Esophagus squamous epithelium (tissue), 5 donors: ENCODE data around the gene PLA2G2D. TPM values are rescaled to one million over a fixed set of nuclear protein-coding genes. Genes with fewer than 3 reads are reported as not detected.

ENCODE experiments used
- DNase-seq: peaks from one replicate; lab custom pipeline; 2025; lab: John Stamatoyannopoulos, UW
- H3K27ac ChIP-seq, 4 donors: fragments of 200-600 bp; sonication (generic); one replicate each; pipeline ENCODE4 v1.5.1; 2016 to 2019; ENCODE audit warnings: mild to moderate bottlenecking in 1 of 4
- H3K27me3 ChIP-seq, 4 donors: fragments of 200-600 bp; sonication (generic); 1 replicate in 3 of 4; 2 replicates in 1 of 4; pipeline versions ENCODE4 v1.5.1 to v1.6.0; 2017 to 2021; ENCODE audit warnings: antibody characterized with exemption in 1 of 4
- H3K36me3 ChIP-seq, 3 donors: fragments of 200-600 bp; sonication (generic); one replicate each; pipeline ENCODE4 v1.5.1; 2016 to 2019
- H3K4me1 ChIP-seq, 3 donors: fragments of 200-600 bp; sonication (generic); one replicate each; pipeline ENCODE4 v1.5.1; 2017 to 2019
- H3K4me3 ChIP-seq, 4 donors: fragments of 200-600 bp; sonication (generic); 1 replicate in 3 of 4; 2 replicates in 1 of 4; pipeline ENCODE4 v1.5.1; 2016 to 2019; ENCODE audit warnings: mild to moderate bottlenecking in 2 of 4, moderate library complexity in 1 of 4
- H3K9me3 ChIP-seq, 3 donors: fragments of 200-600 bp; sonication (generic); one replicate each; pipeline ENCODE4 v1.5.1; 2016 to 2019
- CTCF ChIP-seq, 6 experiments: fragments of 450-650 bp in 4 of 6; fragments of 200-600 bp in 2 of 6; sonication (generic) in 2 of 6; IDR thresholded peaks; one replicate each; pipeline ENCODE4 v1.5.1; 2016 to 2019; ENCODE audit warnings: antibody characterized with exemption in 6 of 6, mild to moderate bottlenecking in 4 of 6, moderate library complexity in 4 of 6
- POLR2A ChIP-seq, 4 donors: fragments of 450-650 bp; IDR thresholded peaks; one replicate each; pipeline ENCODE4 v1.6.1; 2017; ENCODE audit warnings: antibody characterized with exemption in 4 of 4, mild to moderate bottlenecking in 4 of 4, moderate library complexity in 3 of 4
- WGBS, 2 donors: methylation state at CpG; one replicate each; pipeline ENCODE4 v1.1.5; 2018; 5-methylcytosine and 5-hydroxymethylcytosine counted together
- intact Hi-C: fragments of 100-400 bp; cut with DNase I; formaldehyde crosslinking; loops from one replicate; pipeline ENCODE4 v1.15.0; 2022
- total RNA-seq, 4 donors: library from RNA; depleted of rRNA; stranded (reverse); fragments of >200 nt; gene quantifications; one replicate each; pipeline ENCODE4 v1.1.0, GENCODE V29; 2016
- donor health status: DM: yes; HTN: yes; CAD: no.

Gene PLA2G2D
- total RNA-seq, 4 donors from 2014 or later, result 0.19 TPM; not detected in 3

GRCh38 chr1:20068722-20069121 lies 50.6 kb downstream of the PLA2G2D start:
- intact Hi-C loops, result no loop called here
- no peaks in the 10 kb centered on the region for H3K9me3 ChIP-seq
- H3K4me1 ChIP-seq, result peaks cover 0 to 4% (median 0%) of the 10 kb centered on the region in 3 donors
- DNase-seq, result no peak
- WGBS, 2 donors, result 69 to 75% methylated on average over 7 of the region's 7 CpGs
- no peak for TF ChIP-seq CTCF (IDR thresholded peaks at IDR 0.05)
- TF ChIP-seq POLR2A (IDR thresholded peaks at IDR 0.05), result no peak
- H3K27me3 ChIP-seq, result peaks cover 0 to 4% (median 0%) of the 10 kb centered on the region in 4 donors
- no peak overlapping the region for H3K4me3 ChIP-seq
- H3K27ac ChIP-seq, result no peak overlapping the region
- no peaks in the 10 kb centered on the region for H3K36me3 ChIP-seq

GRCh38 chr1:20063861-20064292 lies 55.5 kb downstream of the PLA2G2D start:
- Histone ChIP-seq H3K27me3 (no peaks in the 10 kb centered on the region), H3K36me3 (no peaks in the 10 kb centered on the region), H3K4me1 (no peaks in the 10 kb centered on the region), H3K27ac (no peak overlapping the region), H3K9me3 (no peaks in the 10 kb centered on the region), H3K4me3 (no peak overlapping the region)
- TF ChIP-seq POLR2A (IDR thresholded peaks at IDR 0.05) (no peak), CTCF (IDR thresholded peaks at IDR 0.05) (no peak)
- WGBS, 2 donors, result 56 to 82% methylated on average over 2 of the region's 2 CpGs
- no peak for DNase-seq
- intact Hi-C loops, result no loop called here

Other genes starting within 250 kb of the PLA2G2D start
- gene OTUD3, start 237.1 kb downstream of the PLA2G2D start, total RNA-seq, result 1 to 10 TPM; 1.9 to 5.0 (median 3.2) TPM
- not detected for gene PLA2G2E, start 195.9 kb downstream of the PLA2G2D start, total RNA-seq
- gene PLA2G2A, start 139.9 kb downstream of the PLA2G2D start, total RNA-seq, result 100 to 1,000 TPM in 1 of 4 donors, 10 to 100 TPM in 3; 17.8 to 150 (median 29.7) TPM
- gene PLA2G5, start 49.3 kb downstream of the PLA2G2D start, total RNA-seq, result 1 to 10 TPM in 2 of 4 donors, under 1 TPM in 1, not detected in 1; 0.97 to 6.7 (median 2.3) TPM
- gene PLA2G2F, start 19.8 kb upstream of the PLA2G2D start, total RNA-seq, result under 1 TPM in 1 of 4 donors, not detected in 3; 0.48 TPM
- gene UBXN10, start 66.6 kb upstream of the PLA2G2D start, total RNA-seq, result 1 to 10 TPM in 2 of 4 donors, under 1 TPM in 2; 0.11 to 5.5 (median 0.81) TPM
- under 1 TPM in 2 of 4 donors, not detected in 2; 0.04 to 0.19 TPM for gene PLA2G2C, start 67.0 kb upstream of the PLA2G2D start, total RNA-seq
- gene VWA5B1, start 171.3 kb upstream of the PLA2G2D start, total RNA-seq, result not detected